GM12865 (cell line): ENCODE data around the gene FILIP1L.

Experiments
- DNase-seq: peaks from one replicate; pipeline ENCODE4 v3.0.0; 2010; ENCODE audit warnings: low read depth
- H3K4me3 ChIP-seq: 2 replicates; pipeline ENCODE4 v1.5.1; 2011; ENCODE audit warnings: mild to moderate bottlenecking, low read depth, low read length, control low read depth
- TF ChIP-seq, protein P1 (sequence below): IDR thresholded peaks from 2 replicates; pipeline ENCODE4 v1.5.1; 2011; ENCODE audit warnings: low read length, control low read depth, low read depth, inconsistent platforms; ENCODE audit not compliant: insufficient read depth; ENCODE audit errors: missing control alignments

The FILIP1L gene

DNA sequence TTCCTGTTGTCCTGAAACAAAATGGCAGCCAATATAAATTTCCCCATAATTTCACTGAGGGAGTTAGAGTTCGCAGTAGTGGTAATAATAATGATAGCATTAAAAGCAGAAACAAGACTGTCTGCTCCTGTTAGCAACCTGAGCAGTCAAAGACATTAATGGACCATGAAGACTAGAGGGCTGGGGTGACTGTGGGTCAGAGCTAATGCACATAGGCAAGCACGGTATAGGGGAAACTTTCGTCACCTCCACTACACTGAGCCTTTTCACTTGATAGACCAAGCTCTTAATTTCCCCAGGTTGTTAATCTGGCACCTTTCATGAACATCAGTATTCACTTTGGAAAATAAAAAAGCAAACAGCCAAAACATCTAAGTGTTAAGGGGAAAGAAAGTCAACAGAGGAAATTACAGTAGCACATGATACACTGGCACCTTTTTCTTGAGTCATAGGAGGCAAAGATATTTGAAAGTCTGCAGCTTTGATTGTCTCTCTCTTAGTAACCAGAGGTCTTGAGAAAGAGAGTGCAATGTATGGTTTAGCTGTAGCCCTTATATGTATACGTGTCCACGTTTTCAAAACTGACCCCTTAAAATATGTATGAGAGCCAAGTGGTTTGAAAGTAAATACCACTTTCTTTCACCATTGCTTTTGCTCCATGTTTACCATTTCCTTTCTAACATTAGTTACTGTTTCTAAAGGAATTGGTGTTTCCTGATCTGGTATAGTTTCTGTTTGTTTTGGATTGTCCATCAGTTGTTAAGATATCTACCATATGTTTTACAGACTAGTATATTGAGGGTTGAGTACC is 104.8 kb downstream of the FILIP1L start:
- TF ChIP-seq, protein P1, sequence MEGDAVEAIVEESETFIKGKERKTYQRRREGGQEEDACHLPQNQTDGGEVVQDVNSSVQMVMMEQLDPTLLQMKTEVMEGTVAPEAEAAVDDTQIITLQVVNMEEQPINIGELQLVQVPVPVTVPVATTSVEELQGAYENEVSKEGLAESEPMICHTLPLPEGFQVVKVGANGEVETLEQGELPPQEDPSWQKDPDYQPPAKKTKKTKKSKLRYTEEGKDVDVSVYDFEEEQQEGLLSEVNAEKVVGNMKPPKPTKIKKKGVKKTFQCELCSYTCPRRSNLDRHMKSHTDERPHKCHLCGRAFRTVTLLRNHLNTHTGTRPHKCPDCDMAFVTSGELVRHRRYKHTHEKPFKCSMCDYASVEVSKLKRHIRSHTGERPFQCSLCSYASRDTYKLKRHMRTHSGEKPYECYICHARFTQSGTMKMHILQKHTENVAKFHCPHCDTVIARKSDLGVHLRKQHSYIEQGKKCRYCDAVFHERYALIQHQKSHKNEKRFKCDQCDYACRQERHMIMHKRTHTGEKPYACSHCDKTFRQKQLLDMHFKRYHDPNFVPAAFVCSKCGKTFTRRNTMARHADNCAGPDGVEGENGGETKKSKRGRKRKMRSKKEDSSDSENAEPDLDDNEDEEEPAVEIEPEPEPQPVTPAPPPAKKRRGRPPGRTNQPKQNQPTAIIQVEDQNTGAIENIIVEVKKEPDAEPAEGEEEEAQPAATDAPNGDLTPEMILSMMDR, result no peak
- H3K4me3 ChIP-seq, result no peak overlapping the region
- DNase-seq, result no peak

DNA sequence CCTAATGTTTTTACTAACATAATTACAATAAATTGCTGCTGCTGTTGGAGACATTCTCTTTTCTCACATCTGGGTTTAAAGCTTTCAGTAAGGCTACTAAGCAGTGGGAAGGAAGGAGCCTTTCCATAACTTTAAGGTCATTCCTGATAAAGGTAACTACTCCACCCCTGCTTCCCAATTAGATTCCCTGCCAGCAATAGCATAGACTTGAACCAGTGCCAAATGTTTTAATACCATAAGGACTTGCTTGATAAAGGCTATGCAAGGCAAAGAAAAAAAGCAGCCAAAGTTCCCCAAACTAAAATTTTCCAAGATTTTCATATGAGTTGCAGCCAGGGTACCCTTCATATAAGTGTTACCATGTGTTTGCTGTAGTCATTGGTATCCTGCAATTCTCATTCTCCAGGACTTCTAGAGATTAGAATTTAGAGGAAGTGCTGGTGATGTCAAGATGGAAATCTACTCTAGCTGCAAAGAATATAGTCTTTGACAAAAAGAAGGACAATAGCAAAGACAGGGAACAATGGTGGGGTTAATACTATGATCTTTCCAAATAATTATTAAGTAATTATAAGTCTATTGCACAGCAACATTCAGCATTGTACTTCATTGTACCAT is 106.1 kb downstream of the FILIP1L start:
- no peak overlapping the region for H3K4me3 ChIP-seq
- TF ChIP-seq, protein P1, result no peak
- DNase-seq, result no peak

DNA sequence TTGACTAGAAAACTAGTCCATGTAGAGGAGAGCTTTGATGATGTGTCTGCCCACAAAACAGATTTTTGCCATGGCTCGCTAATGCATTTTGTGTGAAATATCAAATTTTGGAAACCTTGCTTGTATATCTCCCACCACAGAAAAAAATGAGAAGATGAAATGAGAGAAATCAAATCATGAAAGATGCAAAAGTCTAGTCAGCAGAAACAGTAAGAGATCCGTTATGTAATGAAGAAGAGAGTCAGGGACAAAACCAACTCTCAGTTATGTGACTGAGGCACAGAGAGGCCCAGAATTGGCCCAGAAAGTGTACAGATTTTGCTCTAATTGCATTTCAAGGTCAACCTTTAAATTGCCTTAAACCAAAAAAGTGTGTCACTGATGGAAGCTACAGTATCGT is 107.0 kb downstream of the FILIP1L start:
- no peak overlapping the region for H3K4me3 ChIP-seq
- DNase-seq, result no peak
- TF ChIP-seq, protein P1, result no peak

DNA sequence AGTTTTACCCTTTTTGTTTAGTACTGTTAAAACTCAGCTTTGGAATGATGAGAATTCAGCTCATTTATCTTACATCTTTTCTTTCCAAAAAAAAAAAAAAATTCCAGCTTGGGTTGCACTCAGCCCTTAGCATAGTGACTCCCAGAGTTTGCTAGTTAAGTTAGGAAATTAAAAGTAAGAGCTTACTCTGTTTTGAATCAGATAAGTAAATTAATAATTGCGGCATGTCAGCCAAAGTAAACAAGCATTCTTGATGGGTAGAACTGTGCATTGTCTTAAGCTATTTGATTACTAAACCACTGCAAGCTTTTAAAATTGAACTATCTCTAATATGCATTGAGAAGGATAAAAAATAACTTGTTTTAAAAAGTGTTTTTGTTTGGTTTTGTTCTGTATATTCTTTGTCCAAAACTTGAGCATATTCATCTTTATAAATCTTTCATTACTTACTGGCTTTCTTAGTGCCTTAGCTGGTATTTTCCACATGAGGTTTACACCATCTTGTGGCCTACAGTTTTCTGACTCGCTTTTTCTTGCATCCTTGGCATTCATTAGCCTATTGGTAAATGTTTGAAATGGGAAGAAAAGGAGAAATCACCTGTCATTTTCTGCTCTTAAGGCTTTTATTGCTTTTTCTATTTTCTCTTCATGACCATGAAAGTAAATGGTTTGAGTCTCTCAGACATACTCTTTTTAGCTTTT is 107.6 kb downstream of the FILIP1L start:
- DNase-seq, result no peak
- TF ChIP-seq, protein P1, result no peak
- no peak overlapping the region for H3K4me3 ChIP-seq

DNA sequence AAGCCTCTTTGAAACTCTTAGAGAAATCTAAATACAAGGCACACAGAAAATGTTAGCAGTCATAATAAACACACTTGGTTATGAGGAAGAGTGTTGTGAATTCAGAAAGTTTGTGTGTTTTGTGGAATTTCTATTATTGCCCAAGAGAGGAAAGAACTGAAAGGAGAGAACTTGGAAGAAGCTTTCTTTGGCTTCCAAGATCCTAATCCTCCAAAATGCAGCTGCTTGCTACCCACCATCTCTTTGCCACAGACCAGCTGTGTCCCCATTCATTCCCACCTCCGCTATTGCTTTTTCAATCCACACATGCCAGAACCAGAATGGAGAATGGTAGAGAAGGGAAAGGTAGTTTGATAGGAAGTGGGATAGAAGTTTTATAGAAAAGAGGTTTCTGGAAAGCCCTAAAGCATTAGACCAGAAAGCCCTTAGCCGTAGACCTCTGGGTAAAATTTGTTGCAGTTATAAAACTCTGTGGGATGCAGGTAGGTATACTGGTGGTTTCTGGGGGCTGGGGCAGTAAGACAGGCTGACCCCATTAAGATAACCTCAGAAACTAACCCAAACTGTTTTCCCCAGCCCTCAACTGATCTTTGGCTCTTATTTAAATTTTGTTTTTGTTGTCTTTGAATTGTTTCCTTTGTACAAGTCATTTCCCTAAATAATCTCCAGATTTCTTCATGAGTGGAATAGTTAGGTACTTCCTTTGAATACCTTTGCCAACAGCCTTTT is 108.5 kb downstream of the FILIP1L start:
- DNase-seq, result no peak
- H3K4me3 ChIP-seq, result no peak overlapping the region
- TF ChIP-seq, protein P1, result no peak

DNA sequence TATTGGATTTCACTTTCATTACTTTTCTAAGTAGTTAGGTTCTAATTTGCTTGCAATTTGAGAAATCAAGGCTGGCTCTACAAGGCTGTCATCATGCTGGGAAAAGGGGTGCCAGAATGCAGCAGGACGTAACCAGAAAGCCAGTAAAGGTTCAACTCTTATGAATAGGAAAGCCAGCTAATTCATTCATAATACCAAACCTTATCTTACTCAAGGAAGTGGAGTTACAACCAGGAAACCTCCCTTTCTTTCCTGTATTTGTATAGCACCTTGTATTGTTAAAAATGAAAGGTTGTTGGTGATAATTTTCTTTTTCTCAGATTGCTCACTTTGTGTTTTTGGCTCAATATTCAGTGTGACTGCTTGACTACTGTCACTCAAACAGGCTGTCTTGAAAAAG is 109.4 kb downstream of the FILIP1L start:
- DNase-seq, result no peak
- TF ChIP-seq, protein P1, result no peak
- H3K4me3 ChIP-seq, result no peak overlapping the region
